CD4-positive, alpha-beta T cell treated with Interleukin-21 for 1 hour (primary cell): Measurements from ENCODE around the gene PTPMT1.
"Not testable (repeated sequence)": the region's sequence is repeated elsewhere in the genome, so short reads cannot be mapped to it uniquely, and the experiment has no call there.

Source experiments
- DNase-seq: peaks from one replicate; pipeline ENCODE4 v3.0.0-alpha.2; 2020

PTPMT1 gene

DNA sequence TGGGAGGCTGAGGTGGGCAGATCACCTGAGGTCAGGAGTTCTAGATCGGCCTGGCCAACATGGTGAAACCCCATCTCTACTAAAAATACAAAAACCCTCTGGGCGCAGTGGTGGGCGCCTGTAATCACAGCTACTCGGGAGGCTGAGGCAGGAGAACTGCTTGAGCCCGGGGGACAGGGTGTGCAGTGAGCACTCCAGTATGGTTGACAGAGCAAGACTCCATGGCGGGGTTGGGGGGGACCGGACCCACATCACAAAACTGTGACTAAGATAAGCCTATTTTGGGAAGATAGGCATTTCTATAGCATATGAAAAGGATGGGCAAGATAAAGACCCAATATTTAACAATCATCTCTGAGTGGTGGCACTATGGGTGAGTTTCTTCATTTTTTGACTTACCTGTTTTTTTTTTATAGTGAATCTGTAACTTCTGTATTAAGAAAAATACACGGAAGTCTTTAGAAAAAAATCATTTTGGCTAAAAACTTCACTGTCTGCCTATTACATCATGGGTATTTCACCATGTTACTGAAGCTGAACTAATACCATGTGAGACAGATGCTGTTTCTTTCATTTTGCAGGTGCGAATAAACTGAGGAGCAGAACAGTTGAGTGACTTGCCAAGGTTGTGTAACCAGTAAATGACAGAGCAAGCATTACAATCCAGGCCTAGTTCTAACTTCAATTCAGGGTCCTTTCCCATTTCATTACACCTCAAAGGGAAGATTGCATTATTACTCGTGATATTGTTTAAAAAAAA, 14.9 kb upstream of the PTPMT1 start:
- DNase-seq = peak; percentile 9

DNA sequence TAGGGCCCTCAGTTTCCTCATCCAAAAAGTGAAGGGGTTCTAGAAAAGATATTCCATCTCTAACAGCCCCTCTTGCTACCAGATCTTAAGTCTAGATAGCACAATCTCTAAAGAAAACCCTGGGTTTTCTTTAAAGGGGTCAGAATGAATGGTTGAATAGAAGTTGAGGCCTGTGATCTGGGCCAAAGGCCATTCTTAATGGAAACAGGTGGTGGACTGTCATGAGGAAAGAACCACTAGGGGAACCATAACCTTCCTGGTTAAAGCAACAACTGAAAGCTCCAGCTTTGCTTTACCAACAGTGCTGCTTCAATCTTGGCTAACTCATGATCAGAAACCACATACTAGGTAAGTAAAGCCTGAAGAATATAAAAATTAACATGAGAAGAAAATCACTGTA, 14.3 kb upstream of the PTPMT1 start:
- peak; percentile 22 for DNase-seq

DNA sequence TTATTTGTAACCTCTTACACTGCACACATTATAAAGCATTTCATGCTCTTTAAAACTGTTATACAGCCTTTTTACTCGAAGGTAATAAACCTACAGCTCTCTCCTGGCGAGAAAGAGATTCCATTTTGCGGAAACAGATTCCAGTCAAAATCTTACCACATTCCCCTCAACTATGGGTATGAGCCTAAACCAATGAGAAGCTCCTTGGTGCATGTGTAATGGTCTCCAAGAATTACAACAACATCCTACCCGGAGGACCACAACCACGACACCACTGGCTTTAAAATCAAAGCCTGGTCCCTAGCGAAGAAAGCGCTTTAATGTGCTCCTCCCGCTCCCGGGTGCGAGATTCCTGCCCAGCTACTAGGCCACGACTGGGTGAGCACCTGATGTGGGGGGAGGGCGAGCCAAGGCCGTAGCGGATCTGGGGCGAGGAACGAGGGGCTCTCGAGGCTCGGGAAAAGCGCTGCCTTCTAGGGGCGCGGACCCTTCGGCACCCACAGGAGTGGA, 13.3 kb upstream of the PTPMT1 start:
- peak; percentile 22 for DNase-seq

DNA sequence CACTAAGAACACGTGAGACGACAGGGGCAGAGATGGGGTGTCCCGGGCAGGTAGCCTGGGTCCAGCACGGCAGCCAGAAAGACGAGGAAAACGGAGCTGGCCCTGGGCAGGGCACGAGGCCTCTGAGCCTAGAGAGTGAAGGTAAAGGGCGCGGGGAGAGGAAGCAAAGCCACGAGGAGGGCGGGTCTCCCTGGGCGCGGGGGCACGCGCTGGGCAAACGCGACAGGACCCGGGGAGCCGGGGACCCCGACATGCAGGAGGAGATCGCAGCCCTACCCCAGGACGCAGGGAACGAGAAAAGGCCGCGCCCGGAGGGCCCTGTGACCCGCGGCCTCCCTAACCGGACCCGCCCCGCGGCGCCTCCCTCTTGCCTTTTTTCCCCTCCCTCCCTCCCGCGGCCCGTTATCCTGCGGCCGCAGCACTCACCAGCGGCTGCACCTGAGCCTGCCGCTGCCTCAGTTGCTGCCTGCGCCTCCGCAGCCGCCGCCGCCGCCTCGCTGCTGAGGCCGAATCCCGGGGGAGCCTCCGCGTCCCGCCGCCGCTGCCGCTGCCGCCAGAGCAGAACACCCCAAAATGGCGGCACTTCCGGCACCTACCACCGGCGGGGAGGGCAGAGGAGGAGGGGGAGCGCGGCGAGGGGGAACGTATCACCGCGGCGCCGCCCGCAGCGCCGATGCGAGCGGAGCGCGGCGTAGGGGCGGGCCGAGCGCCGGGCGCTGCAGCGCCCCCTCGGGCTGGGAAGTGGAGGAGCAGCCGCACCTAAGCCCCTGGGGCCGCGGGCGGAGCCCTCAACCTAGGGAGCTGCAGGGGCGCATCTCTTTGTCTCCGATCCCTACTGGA, 12.6 kb upstream of the PTPMT1 start, which contains the start of gene CELF1:
CELF1 (minus strand) TSS at position 567 of the 840 bp plus-strand sequence. CDS start 53,609 bp downstream, outside the sequence.
- DNase-seq = peak; percentile 92

DNA sequence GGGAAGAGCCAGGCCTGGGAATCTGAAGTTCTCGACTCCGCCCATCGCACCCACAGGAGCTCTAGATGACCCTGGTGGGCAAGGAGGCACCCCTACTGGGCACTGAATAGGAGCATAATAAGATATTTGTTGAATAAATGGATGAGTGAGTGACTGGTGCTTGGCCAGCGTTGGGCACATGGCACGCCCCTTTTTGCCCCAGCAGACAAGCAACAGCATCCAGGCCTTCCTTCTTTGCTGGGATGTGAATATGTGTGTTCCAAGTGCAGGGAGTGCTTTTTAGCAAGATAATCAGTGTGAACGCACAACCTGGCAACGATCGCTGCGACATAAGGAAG, 12.0 kb upstream of the PTPMT1 start:
- no peak for DNase-seq

DNA sequence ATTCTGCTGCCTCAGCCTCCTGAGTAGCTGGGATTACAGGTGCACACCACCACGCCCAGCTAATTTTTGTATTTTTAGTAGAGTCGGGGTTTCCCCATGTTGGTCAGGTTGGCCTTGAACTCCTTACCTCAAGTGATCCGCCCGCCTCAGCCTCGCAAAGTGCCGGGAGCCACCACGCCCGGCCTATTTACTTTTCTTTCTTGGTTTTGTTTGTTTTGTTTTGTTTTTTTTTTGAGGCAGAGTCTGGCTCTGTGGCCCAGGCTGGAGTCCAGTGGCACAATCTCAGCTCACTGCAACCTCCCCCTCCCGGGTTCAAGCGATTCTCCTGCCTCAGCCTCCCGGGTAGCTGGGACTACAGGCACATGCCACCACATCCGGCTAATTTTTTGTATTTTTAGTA, 8.4 kb upstream of the PTPMT1 start:
- DNase-seq = not testable (repeated sequence)

DNA sequence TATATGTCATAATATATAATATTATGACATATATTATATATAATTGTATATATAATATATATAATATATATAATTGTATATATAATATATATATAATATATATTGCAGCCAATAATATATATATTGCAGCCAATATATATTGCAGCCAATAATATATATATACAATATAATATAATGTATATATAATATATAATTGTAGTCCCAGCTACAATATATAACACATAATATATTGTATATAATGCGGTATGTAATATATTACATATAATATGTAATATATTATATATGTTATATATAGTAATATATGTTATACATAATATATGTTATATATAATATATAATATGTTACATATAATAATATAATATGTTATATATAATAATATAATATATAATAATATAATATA, 6.7 kb upstream of the PTPMT1 start:
- DNase-seq = no peak

DNA sequence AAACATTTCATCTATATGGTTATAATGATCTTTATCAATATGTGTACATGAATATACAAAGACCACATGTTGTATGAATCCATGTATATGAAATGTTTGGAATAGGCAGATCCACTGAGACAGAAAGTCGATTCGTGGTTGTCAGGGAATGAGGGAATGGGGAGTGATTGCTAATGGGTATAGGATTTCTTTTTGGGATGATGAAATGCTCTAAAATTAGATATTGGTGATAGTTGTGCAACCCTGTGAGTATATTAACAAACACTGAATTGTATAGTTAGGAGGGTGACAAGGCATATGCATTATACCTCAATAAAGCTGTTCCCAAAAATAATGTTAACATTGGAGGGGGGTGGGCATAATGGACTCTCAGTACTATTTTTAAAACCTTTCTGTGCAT, 5.0 kb upstream of the PTPMT1 start:
- no peak for DNase-seq

DNA sequence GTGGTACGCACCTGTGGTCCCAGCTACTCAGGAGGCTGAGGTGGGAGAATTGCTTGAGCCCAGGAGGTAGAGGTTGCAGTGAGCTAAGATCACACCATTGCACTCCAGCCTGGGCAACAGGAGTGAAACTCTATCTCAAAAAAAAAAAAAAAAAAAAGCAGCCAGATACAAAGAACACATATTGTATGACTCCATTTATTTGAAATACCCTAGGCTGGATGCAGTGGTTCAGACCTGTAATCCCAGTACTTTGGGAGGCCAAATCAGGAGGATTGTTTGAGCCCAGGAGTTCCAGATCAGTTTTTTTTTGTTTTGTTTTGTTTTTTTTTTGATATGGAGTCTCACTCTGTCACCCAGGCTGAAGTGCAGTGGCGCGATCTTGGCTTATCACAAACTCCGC, 3.0 kb upstream of the PTPMT1 start:
- DNase-seq = not testable (repeated sequence)

DNA sequence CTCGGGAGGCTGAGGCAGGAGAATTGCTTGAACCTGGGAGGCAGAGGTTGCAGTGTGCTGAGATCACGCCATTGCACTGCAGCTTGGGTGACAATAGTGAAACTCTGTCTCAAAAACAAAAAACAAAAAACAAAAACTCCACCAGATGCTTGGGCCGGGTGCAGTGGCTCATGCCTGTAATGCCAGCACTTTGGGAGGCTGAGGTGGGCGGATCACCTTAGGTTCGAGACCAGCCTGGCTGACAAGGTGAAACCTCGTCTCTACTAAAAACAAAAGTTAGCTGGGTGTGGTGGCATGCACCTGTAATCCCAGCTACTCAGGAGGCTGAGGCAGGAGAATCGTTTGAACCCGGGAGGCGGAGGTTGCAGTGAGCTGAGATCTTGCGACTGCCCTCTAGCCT, 1.0 kb upstream of the PTPMT1 start:
- DNase-seq = not testable (repeated sequence)

DNA sequence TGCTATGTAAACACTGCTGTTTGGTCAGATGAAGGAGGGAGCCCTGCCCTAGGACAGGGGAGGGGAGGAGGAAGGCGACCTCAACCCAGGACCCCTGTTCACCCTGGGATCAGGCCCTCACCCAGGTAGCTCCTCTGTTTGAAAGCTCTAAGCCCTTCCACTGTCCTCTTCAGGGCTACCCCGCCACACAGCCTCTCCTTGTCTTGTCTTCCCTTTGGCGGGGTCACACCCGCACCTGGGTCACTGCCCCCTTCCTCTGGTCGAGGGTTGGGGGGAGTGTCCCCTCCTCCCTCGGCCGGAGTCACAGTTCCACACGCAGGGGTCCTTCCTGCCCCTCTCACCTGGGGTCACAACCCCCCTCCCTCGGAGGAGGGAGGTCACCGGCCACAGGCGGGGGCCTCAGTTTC, 463 bp upstream of the PTPMT1 start:
- DNase-seq = no peak

DNA sequence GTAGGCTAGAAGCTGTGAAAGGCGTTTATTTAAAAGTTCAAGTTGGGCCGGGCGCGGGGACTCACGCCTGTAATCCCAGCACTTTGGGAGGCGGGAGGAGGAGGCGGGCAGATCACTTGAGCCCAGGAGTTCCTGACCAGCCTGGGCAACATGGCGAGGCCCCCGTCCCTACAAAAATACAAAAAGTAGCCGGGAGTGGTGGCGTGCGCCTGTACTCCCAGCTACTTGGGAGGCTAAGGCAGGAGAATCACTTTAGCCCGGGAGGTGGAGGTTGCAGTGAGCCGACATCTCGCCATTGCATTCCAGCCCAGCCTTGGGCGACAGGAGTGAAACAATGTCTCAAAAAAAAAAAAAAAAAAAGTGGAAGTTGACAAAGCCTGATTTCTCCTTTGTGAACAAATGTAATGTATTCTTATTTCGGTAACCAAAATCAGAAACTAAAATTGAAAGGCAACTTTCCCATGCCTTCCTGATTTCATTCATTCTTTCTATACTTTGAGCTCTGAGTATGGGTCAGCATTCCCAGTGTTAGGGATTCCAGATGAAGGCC, 825 bp downstream of the PTPMT1 start:
- no peak for DNase-seq

DNA sequence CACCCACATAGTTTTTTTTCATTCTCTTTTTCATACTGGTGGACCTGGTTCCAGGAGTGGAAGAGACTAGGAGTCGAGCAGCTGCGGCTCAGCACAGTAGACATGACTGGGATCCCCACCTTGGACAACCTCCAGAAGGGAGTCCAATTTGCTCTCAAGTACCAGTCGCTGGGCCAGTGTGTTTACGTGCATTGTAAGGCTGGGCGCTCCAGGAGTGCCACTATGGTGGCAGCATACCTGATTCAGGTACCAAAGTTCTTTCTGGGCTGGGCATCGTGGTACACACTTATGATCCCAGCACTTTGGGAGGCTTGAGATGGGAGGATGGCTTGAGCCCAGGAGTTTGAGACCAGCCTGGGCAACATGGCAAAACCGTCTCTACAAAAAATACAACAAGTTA, 4.2 kb downstream of the PTPMT1 start:
- DNase-seq = no peak

DNA sequence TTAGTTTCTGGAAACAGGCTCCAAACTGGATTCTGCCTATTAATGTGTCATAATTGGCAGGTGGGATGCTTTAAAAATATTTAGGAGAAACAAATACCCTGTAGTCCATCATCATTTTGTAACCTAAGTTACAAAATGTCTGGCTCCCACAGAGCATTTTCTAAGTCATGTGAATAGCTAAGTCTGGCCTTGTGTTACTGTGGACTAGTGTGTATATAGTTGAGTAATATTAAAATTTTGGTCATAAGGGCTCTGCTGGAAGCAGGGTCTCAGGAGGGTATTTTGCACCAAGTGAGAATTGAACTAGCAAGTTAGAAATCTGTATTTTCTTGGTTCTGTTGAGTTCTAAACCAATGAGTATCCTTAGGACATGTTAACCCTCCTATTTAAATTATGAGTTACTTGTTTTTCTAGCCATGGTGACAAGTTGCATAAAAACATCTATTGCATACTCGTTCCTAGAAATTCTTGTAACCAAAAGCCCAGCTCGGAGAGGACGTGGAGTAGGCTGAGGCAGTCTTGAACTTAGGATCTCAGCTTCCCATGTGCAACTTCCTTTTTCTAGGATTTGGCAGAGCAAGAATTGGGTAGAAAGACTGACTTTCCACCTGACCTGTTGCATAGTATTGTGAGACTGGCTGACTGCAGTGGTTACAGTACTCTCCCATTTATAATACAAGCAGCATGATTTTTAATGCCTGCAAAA, 5.4 kb downstream of the PTPMT1 start:
- no peak for DNase-seq

DNA sequence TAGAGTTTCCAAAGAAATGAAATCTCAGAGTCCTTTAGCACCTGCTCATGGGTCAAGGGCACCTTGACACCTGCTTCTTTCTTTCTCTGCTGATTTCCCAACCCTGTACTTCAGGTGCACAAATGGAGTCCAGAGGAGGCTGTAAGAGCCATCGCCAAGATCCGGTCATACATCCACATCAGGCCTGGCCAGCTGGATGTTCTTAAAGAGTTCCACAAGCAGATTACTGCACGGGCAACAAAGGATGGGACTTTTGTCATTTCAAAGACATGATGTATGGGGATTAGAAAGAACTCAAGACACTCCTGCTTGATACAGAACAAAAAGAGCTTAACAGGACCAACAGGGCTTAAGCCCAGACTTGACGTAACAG, 5.9 kb downstream of the PTPMT1 start:
- DNase-seq = no peak

DNA sequence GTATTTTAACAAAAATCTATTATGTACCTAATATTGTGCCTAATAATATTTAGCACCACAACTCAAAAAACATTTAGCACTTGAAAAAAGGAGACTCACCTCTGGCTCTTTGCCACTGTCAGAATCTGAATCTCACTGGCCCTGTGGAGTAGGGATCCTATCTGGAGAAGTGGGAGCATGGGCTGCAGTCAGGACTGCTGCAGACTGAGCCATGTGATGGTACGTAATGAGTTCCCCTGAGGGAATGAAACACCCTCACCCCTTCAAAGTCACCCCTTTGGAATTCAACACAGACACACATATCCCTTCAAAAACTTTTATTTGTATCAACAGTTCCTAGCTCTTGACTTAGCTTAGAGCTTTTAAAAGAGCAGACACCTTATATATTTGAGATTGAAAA, 6.5 kb downstream of the PTPMT1 start:
- DNase-seq = no peak

DNA sequence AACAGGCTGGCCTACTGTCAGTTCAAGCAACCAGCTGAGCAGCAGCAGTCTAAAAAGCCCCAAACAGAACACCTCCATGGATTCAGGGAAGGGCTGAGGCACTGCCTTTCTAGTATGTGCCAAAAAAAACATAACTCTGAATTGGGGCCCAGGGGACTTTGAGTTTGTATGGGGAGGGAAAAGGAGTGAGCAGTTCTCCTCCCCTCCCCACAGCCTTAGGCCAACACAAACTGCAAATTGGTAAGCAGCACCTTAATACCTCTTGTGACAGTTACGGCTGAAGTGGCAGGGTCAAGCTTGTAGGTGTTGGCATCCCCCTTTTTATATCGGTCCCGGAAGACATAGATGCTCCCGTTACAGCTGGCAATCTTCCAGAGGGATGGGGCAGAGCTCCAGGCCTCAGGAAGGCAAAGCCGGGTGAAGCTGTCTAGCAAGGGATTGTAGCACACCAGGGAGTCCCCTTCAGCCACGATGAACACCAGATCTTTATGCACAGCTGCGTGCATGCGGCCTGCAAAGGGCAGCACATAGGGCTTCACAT, 7.4 kb downstream of the PTPMT1 start:
- DNase-seq = no peak

DNA sequence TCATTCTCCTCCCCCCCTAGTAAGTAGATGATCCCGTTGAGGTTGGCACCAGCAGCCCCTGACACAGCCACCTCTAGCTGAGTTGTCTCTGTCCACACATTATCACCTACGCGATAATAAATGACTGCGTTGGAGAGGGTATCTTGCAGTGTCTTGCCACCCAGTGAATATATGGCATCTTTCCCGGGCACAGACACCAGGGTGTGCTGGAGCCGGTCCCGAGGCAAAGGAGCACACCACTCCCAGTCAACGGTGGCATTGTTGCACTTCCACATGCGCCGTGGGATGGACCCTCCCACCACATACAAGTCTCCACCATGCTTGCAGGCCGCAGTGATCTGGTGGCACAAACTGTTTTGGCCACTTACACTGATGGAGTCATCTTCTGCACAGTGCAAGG, 7.9 kb downstream of the PTPMT1 start:
- DNase-seq = no peak

DNA sequence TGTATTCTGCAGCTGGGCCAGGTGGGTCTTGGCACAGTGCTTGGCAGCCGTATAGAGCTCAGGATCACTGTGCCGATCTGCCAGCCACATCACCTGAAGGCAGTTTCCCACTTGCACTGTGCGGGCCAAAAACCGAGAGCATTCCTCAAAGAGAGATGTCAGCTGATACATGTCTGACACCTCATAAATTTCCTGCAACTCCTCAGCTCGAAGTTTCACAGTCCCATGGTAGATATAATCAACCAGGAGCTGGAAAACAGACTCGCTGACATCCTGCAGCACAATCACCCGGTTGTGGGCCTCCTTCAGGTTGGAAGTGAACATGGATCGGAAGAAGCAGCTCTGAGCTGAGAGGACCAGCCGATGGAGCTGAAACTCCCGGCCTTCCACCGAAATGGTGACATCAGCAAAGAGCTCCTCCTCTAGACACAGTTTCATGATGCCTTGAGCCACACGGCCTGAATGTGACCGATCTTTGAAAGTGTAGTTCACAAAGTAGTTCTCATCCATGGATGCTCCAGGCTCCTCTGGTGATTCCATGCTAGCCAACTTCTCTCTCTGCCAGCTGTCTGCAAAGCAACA, 12.2 kb downstream of the PTPMT1 start:
- no peak for DNase-seq

DNA sequence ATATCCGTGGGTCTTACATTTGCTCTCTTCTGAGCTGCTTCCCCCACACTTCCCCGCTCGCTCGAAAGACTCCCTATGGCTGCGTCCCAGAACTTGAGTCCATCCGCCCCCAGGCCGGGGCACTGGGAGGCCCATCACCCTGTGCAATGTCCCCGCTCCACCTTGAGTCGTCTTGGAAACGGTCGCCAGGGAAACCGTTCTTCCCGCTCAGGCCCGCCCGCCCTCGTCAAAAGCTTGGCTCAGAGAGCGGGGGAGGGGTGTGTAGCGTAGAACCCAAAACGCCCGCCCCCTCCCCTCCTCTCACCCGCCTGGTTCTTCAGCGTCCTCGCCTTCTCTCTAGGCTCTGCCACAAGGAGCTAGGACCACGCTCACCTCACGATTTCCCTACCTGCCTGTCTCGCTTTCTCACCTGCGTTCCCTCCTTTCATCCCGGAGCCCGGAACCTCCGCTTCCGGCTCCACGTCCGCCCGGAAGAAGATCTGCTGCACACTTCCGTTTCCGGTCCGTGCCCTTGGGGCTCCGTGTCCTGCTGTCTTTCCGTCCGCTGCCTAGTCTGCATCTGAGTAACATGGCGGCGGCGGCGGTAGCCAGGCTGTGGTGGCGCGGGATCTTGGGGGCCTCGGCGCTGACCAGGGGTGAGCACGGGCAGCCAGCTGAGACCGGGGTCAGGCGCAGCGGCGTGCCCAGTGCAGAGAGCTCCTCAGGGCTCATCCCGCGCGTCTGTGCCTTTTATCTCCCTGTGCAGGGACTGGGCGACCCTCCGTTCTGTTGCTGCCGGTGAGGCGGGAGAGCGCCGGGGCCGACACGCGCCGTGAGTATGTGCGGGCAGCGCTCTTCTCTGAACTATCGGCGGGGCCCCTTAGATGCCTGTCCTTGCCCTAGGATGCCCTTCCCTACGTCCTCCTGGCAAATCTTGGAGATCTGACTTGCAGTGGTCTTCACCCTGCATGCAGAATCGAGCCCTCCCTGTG, 13.4 kb downstream of the PTPMT1 start, which contains the start of the genes KBTBD4 and NDUFS3:
KBTBD4 (minus strand) TSS at position 447 of the 971 bp plus-strand sequence; CDS start at position 428, 19 bp downstream.
NDUFS3 (plus strand) TSS at position 551 of the 971 bp plus-strand sequence; CDS start at position 569, 18 bp downstream.
- peak; percentile 92 for DNase-seq

DNA sequence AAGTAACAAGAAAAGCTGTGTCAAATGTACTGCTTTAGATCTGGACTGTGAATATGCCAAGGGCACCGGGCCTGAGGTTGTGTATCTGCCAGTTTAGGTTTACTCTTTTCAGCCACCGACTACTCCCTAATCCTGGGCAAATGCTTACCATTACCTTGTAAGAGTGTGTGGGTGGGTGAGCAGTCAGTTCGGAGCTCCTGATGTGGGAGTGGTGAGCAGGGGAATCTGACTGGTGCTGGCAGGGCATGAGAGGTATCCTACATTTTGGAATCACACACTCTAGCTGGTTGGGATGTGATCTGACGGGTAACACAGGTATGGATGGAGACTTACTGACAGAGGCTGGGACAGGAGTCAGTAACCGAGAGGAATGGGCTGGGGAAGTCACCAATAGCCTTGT, 18.4 kb downstream of the PTPMT1 start:
- no peak for DNase-seq
